GM19023 (cell line): ENCODE data around the gene OR10A6.
A peak's percentile ranks its signal among the peaks of the same experiment; 100 is the strongest.

Source experiments
- ATAC-seq: cut with Tn5 transposase; IDR thresholded peaks from one replicate; pipeline ENCODE4 v1.9.1; 2021; ENCODE audit warnings: mild to moderate bottlenecking, moderate library complexity; ENCODE audit not compliant: unreplicated experiment

OR10A6 gene

DNA sequence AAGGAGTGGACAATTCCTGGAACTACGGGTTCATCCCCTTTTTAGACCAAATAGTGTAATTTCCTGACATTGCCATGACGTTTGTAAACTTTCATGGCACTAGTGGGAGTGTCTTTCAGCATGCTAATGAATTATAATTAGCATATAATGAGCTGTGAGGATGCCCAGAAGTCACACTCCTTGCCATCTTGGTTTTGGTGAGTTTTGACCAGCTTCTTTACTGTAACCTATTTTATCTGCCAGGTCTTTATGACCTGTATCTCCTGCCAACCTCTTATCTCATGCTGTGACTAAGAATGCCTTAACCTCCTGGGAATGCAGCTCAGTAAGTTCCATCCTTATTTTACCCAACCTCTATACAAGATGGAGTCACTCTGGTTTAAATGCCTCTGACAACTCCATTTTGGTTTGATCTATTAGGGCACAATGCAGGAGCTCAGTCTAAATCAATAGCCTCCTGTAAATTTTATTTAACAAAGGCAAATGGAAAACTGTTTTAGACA is 20.7 kb downstream of the OR10A6 start:
- ATAC-seq: no peak

GRCh38 chr11:7909585-7910285 is 21.3 kb downstream of the OR10A6 start:
- no peak for ATAC-seq

GRCh38 chr11:7907121-7907520 is 23.9 kb downstream of the OR10A6 start:
- no peak for ATAC-seq

GRCh38 chr11:7906481-7906880 is 24.6 kb downstream of the OR10A6 start:
- no peak for ATAC-seq

GRCh38 chr11:7905961-7906429 is 25.1 kb downstream of the OR10A6 start:
- no peak for ATAC-seq

DNA sequence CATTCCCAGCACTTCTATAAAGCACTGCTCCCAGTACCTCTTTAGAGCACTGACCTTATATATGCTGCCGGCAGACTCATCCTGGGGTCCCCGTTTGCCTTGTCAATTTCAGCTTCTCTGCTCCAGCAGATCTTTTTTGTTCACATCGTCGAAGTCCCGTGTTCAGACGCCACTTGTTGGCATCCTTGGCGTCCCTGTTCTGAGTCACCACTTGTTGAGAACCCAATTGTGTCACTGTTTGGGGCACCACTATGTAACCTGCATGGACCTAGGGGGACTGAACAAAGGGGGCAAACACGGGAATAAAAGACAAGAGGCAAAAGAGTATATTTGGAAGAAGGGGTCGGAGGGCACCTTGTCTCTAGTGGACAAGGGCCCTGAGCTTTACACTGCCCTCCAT is 25.5 kb downstream of the OR10A6 start:
- ATAC-seq: no peak

DNA sequence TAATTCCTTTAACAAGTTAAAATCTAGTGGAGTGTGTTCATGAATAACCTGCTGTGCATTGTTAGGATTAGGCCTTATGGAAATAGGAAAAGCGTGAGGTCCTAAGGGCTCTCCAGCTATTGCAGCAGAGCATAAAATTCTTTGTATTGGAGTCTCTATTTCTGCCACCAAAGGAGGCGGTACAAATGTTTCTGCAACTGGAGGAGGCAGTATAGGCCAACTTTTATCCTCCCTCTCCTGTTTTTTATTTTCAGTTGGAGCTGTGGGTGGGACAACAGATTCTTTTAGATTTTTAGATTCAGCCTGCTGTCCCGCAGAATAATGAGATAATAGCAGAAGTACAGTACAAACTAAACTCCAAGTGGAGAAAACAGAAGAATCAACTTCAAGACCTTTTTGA is 26.2 kb downstream of the OR10A6 start:
- no peak for ATAC-seq

GRCh38 chr11:7903940-7904339 is 27.1 kb downstream of the OR10A6 start:
- ATAC-seq: no peak

GRCh38 chr11:7901319-7901854 is 29.7 kb downstream of the OR10A6 start:
- no peak for ATAC-seq

DNA sequence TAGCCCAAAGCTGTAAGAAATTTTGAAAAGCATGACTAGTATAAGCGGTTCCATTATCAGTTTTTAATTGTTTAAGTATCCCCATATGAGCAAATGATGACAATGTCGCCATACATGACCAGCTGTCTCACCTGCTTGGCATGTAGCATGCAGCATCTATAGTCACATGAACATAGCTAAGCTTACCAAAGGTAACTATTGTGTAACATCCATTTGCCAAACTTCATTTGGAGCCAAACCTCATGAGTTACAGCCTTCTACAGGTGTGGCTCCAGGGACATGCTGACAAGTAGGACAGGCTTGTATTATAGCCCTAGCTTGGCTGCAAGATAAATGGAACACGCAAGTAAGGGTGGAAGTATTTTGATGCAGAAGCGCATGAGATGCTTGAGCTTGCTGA is 30.4 kb downstream of the OR10A6 start:
- no peak for ATAC-seq

DNA sequence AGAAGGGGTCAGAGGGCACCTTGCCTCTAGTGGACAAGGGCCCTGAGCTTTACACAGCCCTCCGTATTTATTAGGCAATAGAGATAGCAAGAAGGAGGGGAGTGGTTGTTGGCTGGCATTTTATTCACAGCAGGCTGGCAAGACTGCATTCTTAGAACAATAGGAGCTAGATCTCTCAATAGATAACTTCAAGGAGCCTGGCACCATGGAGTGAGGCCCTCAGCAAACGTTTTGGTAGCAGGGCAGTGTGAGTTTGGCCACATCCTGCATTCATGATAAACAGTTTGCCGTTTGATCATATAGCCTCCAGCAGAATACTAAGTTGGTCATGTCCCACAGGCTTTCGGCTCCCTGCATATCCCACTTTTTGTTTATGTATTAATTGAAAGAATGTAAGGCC is 31.6 kb downstream of the OR10A6 start:
- ATAC-seq: no peak

GRCh38 chr11:7898666-7899283 is 32.3 kb downstream of the OR10A6 start:
- no peak for ATAC-seq

DNA sequence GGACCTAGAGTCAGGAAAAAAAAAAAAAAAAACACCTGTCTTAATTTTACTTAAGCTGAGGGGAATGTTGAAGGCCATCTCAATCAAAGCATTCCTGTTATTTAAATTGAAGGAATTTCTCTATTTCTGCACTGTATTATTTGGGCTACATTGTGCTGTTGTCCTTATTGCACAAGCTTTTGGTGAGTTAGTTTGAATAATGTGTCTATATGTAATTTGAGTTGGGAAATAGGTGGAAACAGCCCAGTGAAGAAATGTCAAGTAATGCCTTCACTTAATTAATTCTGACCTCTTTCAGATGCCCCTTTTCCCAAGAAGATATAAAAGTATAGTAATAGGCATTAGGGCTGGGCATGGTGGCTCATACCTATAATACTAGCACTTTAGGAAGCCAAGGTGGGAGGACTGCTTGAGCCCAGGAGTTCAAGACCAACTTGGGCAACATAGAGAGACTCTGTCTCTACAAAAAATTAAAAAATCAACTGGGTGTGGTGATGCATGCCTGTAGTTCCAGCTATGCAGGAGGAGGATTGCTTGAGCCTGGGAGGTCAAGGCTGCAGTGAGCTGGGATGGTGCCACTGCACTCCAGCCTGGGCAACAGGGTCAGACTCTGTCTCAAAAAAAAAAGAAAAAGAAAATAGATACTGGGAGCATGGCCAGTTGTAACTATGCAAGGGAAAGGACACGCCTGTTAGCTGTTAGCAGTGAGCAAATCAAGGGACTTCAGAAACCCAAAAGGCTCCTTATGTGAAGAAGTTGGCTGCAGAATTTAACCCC is 34.9 kb downstream of the OR10A6 start:
- no peak for ATAC-seq

GRCh38 chr11:7894251-7894650 is 36.8 kb downstream of the OR10A6 start:
- ATAC-seq: no peak

- ATAC-seq: no peak
Measured at GRCh38 chr11:7893796-7894195, 37.3 kb downstream of the OR10A6 start.

- ATAC-seq: peak; percentile 57
Measured at GRCh38 chr11:7892840-7893254, 38.2 kb downstream of the OR10A6 start.

DNA sequence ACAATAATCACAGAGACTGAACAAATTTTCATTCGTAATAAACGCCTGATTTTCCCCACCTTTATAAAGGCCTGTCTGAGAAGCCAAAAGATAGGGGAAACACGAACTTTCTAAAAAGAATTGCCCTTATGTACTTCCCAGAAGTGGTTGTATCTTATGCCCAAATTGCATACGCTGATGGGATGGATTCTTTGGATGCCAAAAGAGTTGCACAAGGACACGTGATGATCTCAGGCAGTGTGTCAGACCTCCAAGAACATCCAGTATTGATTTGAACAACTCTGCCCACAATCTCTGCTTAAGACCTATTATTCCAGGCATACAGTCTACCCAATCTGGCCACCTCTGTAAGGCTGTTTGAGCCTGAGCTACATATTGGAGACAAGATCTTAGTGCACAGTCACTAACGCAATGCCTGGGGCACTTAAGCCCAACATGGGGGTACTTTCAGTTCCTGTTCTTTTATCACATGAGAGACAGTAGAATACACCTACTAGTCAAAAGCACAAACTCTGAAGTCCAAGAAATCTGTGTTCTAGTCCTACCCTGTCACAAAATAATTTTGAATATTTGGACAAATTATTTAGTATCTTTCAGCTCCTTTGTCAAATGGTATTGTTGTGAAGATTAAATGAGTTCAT is 38.9 kb downstream of the OR10A6 start:
- no peak for ATAC-seq

DNA sequence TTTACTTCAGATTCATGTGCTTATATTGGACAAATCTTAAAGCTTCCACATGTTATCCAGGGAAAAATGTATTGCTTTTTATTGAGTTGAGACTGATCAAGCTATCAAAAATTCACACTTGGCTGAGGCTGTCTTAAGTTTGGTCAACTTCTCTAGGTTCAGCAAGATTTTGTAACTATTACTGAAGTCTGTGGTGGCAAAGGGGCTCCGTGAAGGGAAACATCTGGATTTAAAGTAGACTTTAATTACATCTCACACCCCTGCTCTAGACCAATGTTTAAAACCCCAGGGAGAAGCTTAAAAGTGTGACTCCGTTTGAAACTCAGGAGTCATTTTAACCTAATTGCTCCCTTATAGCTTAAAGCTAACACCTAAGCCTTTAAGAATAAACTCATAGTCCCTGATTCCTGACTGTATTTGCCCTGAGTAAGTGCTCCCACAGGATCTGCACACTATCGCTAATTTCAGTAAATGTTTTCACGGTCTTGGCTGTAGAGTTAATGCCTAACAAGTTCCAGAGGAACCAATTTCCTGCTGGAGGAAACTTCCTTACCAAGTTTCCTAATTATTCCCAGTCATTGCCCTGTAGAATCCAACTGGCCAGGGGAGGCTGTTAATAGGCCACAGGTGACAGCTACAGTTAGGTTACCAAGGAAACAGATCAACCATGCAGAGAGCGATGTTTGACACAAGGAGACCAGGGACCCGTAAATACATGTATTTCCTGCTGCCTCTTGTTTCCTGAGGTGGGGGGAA is 40.5 kb downstream of the OR10A6 start:
- ATAC-seq: no peak

GRCh38 chr11:7889985-7890384 is 41.1 kb downstream of the OR10A6 start:
- no peak for ATAC-seq

DNA sequence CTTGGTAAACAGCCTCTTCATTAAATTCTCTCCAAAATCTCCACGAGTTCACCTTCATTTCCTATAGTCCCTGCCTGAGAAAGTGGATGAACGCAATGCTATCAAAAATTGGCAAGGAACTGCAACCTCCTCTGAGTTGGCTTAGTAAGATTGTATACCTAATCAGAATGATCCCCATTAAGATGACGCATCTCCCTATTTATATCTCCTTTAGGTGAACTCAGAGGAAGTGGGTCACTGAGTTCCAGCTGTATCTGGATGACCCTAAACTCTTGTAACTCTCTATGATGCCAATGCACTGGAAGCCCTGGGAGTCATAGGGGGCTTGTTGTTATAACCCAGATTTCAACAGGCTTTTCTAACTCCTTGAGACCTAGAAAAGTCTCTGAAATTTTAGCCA is 48.2 kb downstream of the OR10A6 start:
- ATAC-seq: no peak
